H4 (cell line): ENCODE results near the gene UCMA. TPM values are rescaled to one million over a fixed set of nuclear protein-coding genes. Genes with fewer than 3 reads are reported as not detected.

Experiments
- DNase-seq: peaks from one replicate; pipeline ENCODE4 v3.0.0-alpha.2; 2015; ENCODE audit warnings: low spot score
- total RNA-seq: library from RNA; depleted of rRNA; stranded (reverse); fragments of >200 nt; shearing (Covaris generic); gene quantifications from 2 replicates; pipeline ENCODE4 v1.2.3, GENCODE V29; 2014

Gene UCMA
- total RNA-seq, 1 experiment from 2014 or later, result not detected

GRCh38 chr10:13233358-13233757 lies 816 bp downstream of the UCMA start:
- no peak for DNase-seq

GRCh38 chr10:13231808-13232207 lies 2.4 kb downstream of the UCMA start:
- no peak for DNase-seq

DNA sequence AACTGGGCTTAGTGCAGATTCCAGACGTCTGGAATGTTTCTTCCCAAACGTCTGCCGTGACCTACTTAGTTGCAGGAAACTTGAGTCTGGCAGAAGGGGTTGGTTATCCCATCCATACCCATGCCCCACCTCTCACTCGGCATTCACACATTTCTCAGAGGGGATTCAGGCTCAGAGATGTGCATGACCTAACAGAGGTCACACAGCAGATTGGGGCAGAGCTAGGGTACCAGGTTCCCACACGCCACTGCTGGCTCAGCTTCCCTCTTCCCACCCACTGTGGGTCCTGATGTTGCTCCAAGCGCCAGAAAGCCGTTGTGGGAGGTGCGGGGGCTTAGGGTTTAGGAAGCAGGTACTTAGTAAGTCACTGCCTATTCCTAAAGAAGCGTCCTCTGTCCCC lies 3.0 kb downstream of the UCMA start:
- DNase-seq, result no peak

DNA sequence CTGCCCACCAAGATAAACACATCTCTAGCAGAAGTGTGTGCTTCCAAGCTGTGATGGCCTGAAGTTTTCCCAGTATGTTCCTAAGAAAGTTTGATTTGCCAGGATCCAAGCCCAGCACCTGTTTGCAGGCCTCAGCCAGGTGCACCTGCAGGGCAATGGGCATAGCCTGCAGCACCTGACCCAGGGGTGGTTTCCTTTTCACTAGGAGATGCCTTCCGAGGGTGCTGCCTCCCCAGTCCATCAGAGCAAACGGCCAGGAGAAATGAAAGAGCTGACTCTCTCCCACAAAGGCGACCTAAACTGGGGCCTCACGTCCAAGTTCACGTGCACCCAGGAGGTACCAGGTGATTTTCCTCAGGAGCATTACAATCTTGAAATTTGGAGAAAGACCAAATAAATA lies 7.1 kb downstream of the UCMA start:
- DNase-seq, result no peak

GRCh38 chr10:13225601-13226000 lies 8.6 kb downstream of the UCMA start:
- no peak for DNase-seq

GRCh38 chr10:13224210-13224995 lies 9.8 kb downstream of the UCMA start:
- no peak for DNase-seq

- DNase-seq, result no peak
Measured at GRCh38 chr10:13223241-13223640, 10.9 kb downstream of the UCMA start.

DNA sequence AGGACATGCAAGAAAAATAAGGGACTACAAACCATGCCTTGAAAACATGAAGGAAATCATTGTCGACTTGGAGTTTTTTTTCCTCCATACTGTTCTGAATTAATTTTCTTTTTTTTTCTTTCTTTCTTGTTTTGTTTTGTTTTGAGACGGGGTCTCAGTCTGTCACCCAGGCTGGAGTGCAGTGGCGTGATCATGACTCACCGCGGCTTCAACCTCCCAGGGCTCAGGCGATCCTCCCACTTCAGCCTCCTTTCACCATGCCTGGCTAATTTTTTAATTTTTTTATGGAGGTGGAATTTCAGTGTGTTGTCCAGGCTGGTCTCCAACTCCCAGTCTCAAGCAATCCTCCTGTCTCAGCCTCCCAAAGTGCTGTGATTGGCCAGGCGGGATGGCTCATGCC lies 11.6 kb downstream of the UCMA start:
- no peak for DNase-seq

DNA sequence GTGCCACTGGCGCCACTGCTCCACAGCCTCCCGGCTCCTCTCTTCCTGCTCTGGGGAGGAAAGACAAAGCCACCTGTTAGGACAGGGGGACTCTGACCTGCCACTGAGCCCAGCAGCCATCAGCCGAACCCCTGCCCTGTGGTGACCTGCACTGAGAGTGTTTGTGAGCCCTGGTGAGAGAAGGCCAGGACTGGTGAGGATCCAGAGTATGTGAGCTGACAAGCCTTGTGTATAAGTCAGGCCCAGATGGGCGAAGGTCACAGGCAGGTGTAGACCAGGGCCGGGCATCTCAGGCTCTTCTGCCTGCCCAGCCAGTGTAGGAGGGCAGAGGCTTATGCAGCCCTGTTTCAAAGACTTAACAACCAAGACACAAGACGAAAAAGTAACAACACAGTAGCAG lies 12.0 kb downstream of the UCMA start:
- DNase-seq, result no peak

GRCh38 chr10:13221572-13221971 lies 12.6 kb downstream of the UCMA start:
- no peak for DNase-seq

GRCh38 chr10:13219685-13220670 lies 14.2 kb downstream of the UCMA start:
- no peak for DNase-seq

DNA sequence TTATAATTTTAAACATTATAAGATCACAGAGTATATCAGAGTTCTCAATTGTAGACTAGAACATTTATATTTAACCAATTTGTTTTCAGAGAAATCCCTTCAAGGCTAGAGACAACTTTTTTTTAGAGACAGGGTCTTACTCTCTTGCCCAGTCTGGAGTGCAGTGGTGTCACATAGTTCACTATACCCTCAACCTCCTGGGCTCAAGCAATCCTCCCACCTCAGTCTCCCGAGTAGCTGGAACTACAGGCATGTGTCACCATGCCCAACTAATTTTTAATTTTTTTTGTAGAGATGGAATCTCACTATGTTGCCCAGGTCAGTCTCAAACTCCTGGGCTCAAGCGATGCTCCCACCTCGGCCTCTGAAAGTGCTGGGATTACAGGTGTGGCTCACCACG lies 15.3 kb downstream of the UCMA start:
- DNase-seq, result no peak

DNA sequence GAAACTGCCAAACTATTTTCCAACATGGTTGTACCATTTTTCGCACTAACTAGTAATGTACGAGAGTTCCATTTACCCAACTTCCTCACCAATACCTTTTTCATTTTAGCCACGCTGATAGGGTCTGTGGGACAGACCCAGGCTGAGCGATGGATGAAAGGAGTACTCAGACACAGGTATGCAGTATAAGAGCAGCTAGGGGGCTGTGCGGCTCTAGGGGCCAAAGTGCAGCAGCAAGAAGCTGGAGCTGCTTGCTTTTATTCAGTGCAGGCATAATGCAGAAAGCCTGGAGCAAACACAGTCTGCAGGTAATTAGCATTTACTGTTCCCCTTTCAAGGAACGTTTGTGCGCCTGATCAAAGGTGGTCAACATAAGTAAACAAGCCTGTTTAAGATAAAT lies 21.0 kb downstream of the UCMA start:
- no peak for DNase-seq

- no peak for DNase-seq
Measured at GRCh38 chr10:13206546-13207443, 27.4 kb downstream of the UCMA start.

DNA sequence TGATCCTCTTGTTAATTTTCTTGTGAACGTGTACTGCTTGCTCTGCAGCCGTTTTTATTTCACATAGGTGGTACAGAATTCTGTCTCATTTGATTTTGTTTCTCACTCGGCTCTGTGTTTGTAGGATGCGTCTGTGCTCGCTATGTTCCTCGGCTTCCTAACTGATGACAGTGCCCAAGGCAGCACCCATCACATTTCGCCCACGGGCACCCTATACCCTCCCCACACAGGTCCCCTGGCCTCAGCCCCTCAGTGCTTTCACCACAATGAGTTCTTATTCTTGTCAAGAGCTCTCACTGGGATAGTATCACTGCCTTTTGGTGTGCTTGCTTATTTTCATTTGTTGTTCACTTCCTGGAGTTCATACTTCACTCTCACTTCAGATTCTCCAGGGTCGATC lies 28.1 kb downstream of the UCMA start:
- no peak for DNase-seq

- no peak for DNase-seq
Measured at GRCh38 chr10:13201132-13201531, 33.0 kb downstream of the UCMA start.

DNA sequence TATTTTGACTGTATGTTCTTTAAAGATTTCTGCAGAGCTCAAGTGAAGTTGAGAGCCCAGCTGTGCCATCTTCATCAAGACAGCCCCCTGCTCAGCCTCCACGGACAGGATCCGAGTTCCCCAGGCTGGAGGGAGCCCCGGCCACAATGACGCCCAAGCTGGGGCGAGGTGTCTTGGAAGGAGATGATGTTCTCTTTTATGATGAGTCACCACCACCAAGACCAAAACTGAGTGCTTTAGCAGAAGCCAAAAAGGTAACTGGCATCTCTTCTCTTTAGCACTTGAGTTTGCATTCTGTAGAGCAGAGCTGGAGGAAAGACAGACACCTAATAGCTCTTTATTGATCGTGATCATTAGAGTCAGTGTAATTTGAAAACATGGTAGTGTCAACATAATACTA lies 39.2 kb downstream of the UCMA start:
- DNase-seq, result no peak

DNA sequence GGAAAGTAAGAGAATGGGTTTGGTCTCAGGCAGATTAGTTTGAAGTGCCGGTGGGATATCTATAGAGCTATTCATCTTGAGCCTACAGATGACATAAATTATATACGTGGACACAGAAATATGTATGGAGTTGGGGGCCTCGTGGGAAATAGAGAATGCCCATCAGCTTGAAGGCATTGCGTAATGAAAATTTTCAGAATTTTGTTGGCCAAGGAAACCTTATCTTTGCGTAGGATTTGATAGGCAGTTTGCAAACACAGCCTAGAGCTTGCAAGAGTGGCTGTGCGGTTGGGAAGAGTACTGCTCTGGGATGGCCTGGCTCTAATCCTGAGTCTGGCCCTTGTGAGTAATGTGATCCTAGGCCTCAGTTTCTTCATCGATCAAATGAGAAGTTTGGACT lies 40.5 kb downstream of the UCMA start:
- no peak for DNase-seq

GRCh38 chr10:13191362-13191761 lies 42.8 kb downstream of the UCMA start:
- no peak for DNase-seq

DNA sequence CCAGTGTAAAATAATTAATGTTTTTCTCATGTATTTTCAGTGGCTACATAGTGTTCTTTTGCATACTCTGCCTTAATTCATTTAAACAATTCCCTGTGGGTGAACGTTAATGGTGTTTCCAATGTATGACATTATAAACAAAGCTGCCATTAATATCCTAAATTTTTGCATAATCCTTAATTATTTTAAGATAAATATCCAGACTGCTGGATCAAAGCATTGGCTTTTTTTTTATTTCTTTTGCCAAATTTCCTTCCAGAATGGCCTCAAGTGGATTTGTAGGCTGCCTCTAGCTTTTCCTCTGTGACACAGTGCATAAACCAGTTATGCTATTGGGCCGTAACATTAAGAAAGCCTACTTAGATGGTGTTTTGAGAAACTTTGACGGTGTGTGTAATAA lies 43.4 kb downstream of the UCMA start:
- no peak for DNase-seq

- DNase-seq, result no peak
Measured at GRCh38 chr10:13189961-13190360, 44.2 kb downstream of the UCMA start.

GRCh38 chr10:13188593-13188992 lies 45.6 kb downstream of the UCMA start:
- no peak for DNase-seq
